Body of pancreas (tissue), 4 donors: Measurements from ENCODE around the gene DHFR2. TPM values are rescaled to one million over a fixed set of nuclear protein-coding genes. Genes with fewer than 3 reads are reported as not detected.

Experiments
- ATAC-seq: fragments of 150-250 bp; one replicate; pipeline ENCODE4 v1.9.1; 2016
- DNase-seq, 4 donors: peaks; one replicate each; pipeline ENCODE4 v3.0.0-alpha.2; 2019
- H3K27ac ChIP-seq, 4 donors: fragments of 200-600 bp; sonication (generic); 1 replicate in 3 of 4; 2 replicates in 1 of 4; pipeline versions ENCODE4 v1.5.1 to v1.6.1; 2016 to 2019; ENCODE audit warnings: mild to moderate bottlenecking in 1 of 4, mixed read lengths in 1 of 4, moderate library complexity in 1 of 4
- H3K27me3 ChIP-seq, 2 donors: fragments of 200-600 bp; sonication (generic); one replicate each; pipeline ENCODE4 v1.6.0; 2016; ENCODE audit warnings: mild to moderate bottlenecking in 1 of 2
- H3K36me3 ChIP-seq, 2 donors: fragments of 200-600 bp; sonication (generic); replicated peaks in 1 of 2; 2 replicates each; pipeline ENCODE4 v1.5.1; 2016; ENCODE audit warnings: low read depth in 2 of 2; ENCODE audit not compliant: insufficient read depth in 1 of 2
- H3K4me1 ChIP-seq: fragments of 200-600 bp; sonication (generic); one replicate; pipeline ENCODE4 v1.6.0; 2016
- H3K4me3 ChIP-seq, 2 donors: fragments of 200-600 bp; sonication (generic); 1 replicate in 1 of 2; 2 replicates in 1 of 2; pipeline ENCODE4 v1.5.1; 2016 to 2019
- H3K9me3 ChIP-seq, 3 donors: fragments of 200-600 bp; sonication (generic); 1 replicate in 2 of 3; 2 replicates in 1 of 3; pipeline ENCODE4 v1.5.1; 2016
- POLR2A ChIP-seq, 3 donors: fragments of 450-650 bp; IDR thresholded peaks; one replicate each; pipeline ENCODE4 v1.6.1; 2016; ENCODE audit warnings: antibody characterized with exemption in 3 of 3, mild to moderate bottlenecking in 2 of 3
- WGBS, 2 donors: methylation state at CpG; one replicate each; pipeline ENCODE4 v1.1.5; 2017; 5-methylcytosine and 5-hydroxymethylcytosine counted together
- intact Hi-C: fragments of 100-400 bp; cut with DNase I; formaldehyde crosslinking; loops from one replicate; pipeline ENCODE4 v1.15.1; 2023
- total RNA-seq, 2 donors: library from RNA; depleted of rRNA; stranded (reverse); fragments of >200 nt; gene quantifications; one replicate each; pipeline ENCODE4 v1.1.0, GENCODE V29; 2016
- TF ChIP-seq, protein P1 (sequence below), 7 experiments: fragments of 450-650 bp in 4 of 7; fragments of 200-600 bp in 3 of 7; sonication (generic) in 3 of 7; IDR thresholded peaks; one replicate each; pipeline ENCODE4 v1.5.1; 2016 to 2019; ENCODE audit warnings: antibody characterized with exemption in 7 of 7

Gene DHFR2
- total RNA-seq, 2 donors from 2014 or later = 2.6 to 6.2 TPM

GRCh38 chr3:94099311-94099710 lies 36.6 kb upstream of the DHFR2 start:
- TF ChIP-seq, protein P1, sequence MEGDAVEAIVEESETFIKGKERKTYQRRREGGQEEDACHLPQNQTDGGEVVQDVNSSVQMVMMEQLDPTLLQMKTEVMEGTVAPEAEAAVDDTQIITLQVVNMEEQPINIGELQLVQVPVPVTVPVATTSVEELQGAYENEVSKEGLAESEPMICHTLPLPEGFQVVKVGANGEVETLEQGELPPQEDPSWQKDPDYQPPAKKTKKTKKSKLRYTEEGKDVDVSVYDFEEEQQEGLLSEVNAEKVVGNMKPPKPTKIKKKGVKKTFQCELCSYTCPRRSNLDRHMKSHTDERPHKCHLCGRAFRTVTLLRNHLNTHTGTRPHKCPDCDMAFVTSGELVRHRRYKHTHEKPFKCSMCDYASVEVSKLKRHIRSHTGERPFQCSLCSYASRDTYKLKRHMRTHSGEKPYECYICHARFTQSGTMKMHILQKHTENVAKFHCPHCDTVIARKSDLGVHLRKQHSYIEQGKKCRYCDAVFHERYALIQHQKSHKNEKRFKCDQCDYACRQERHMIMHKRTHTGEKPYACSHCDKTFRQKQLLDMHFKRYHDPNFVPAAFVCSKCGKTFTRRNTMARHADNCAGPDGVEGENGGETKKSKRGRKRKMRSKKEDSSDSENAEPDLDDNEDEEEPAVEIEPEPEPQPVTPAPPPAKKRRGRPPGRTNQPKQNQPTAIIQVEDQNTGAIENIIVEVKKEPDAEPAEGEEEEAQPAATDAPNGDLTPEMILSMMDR (IDR thresholded peaks at IDR 0.05) = no peak
- no peak for TF ChIP-seq POLR2A (IDR thresholded peaks at IDR 0.05)
- Histone ChIP-seq H3K27me3 (no peaks in the 10 kb centered on the region), H3K36me3 (peaks cover 0 to 7% of the 10 kb centered on the region in 2 donors), H3K9me3 (no peaks in the 10 kb centered on the region), H3K4me3 (no peak overlapping the region), H3K4me1 (no peaks in the 10 kb centered on the region), H3K27ac (no peak overlapping the region)
- ATAC-seq = no peak
- WGBS, 2 donors = 87 to 95% methylated on average over 1 of the region's 1 CpG
- no peak for DNase-seq
- intact Hi-C loops = no loop called here

DNA sequence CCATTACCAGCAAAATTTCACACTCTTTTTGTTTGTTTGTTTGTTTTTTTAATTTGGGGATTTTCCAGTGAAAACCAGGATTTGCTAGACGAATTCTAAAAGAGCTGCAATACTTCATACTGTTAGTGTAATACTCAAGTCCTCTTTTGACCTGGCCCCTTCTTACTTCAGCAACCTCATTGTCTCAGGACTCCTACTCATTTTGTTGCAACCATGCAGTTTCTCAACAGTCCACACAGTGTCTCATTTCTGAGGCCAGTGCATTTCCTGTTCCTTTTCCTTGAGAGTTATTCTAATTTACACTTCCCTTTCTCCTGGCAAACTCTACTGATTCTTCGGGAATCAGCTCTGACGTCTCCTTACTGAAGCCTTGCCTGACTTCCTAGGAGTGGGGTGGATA lies 35.7 kb upstream of the DHFR2 start:
- no peaks in the 10 kb centered on the region for H3K9me3 ChIP-seq
- no peaks in the 10 kb centered on the region for H3K4me1 ChIP-seq
- WGBS, 2 donors = 68 to 76% methylated on average over 3 of the region's 3 CpGs
- no peak for ATAC-seq
- H3K4me3 ChIP-seq = no peak overlapping the region
- no peak for DNase-seq
- no peak for TF ChIP-seq POLR2A (IDR thresholded peaks at IDR 0.05)
- TF ChIP-seq, protein P1 (IDR thresholded peaks at IDR 0.05) = no peak
- no peaks in the 10 kb centered on the region for H3K27me3 ChIP-seq
- H3K36me3 ChIP-seq = peaks cover 0 to 5% of the 10 kb centered on the region in 2 donors
- no peak overlapping the region for H3K27ac ChIP-seq
- intact Hi-C loops = no loop called here

GRCh38 chr3:94095111-94095510 lies 32.4 kb upstream of the DHFR2 start:
- DNase-seq (no peak), ATAC-seq (no peak)
- Histone ChIP-seq H3K9me3 (no peaks in the 10 kb centered on the region), H3K4me1 (no peaks in the 10 kb centered on the region), H3K4me3 (no peak overlapping the region), H3K36me3 (peaks cover 0 to 5% of the 10 kb centered on the region in 2 donors), H3K27ac (no peak overlapping the region), H3K27me3 (no peaks in the 10 kb centered on the region)
- WGBS, 2 donors = 98% methylated on average over 2 of the region's 2 CpGs
- intact Hi-C loops = no loop called here
- TF ChIP-seq, protein P1 (IDR thresholded peaks at IDR 0.05) = no peak
- TF ChIP-seq POLR2A (IDR thresholded peaks at IDR 0.05) = no peak

DNA sequence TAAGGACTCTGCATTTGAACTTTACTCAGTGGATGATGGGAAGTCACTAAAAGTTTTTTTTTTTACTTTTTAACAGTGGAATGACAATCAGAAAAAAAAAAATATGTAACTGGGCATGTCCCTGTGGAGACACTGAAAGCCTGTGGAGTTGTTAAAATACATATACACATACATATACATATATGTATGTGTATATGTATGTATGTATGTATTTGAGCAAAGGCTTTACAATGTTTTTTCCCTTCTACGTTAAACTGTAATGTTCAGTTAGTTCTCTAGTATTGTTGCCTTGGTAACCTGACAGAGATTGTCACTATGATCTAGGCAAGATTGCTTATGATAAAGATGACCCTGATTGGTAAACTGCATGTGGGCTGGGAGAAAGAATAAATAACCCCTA lies 30.4 kb upstream of the DHFR2 start:
- ATAC-seq = no peak
- TF ChIP-seq, protein P1 (IDR thresholded peaks at IDR 0.05) = no peak
- TF ChIP-seq POLR2A (IDR thresholded peaks at IDR 0.05) = no peak

DNA sequence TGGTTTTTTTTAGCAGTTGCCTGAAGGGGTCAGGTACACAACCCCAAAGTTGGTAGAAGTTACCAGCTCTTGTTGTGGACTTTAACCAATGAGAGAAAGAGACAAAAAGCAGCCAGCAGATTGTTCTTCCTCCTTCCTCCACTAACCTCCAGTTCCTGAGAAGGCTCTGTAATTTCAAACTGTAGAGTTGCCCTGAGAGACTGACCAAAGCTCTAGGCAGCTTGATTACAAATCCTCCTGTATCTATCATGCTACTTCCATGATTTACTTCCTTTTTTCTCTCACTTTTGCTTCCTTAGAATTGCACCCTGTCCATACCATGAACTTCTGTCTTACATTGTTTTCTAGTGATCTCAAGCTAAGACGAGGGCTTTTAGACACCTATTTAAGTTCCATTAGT lies 29.4 kb upstream of the DHFR2 start:
- DNase-seq (no peak), ATAC-seq (no peak)
- intact Hi-C loops = no loop called here
- Histone ChIP-seq H3K27me3 (no peaks in the 10 kb centered on the region), H3K36me3 (peaks cover 0 to 5% of the 10 kb centered on the region in 2 donors), H3K27ac (no peak overlapping the region), H3K4me1 (no peaks in the 10 kb centered on the region), H3K9me3 (no peaks in the 10 kb centered on the region), H3K4me3 (no peak overlapping the region)
- TF ChIP-seq POLR2A (IDR thresholded peaks at IDR 0.05) = no peak
- TF ChIP-seq, protein P1 (IDR thresholded peaks at IDR 0.05) = no peak
- 96 to 100% methylated on average over 1 of the region's 1 CpG for WGBS, 2 donors

More for the DNA sequence above, 30.4 kb upstream of the DHFR2 start:
- H3K36me3 ChIP-seq = peaks cover 0 to 5% of the 10 kb centered on the region in 2 donors
- WGBS, 2 donors = 86 to 90% methylated on average over 1 of the region's 1 CpG
- H3K27ac ChIP-seq = no peak overlapping the region
- no peak overlapping the region for H3K4me3 ChIP-seq
- no peaks in the 10 kb centered on the region for H3K4me1 ChIP-seq
- H3K27me3 ChIP-seq = no peaks in the 10 kb centered on the region
- no peak for DNase-seq
- no peaks in the 10 kb centered on the region for H3K9me3 ChIP-seq
- intact Hi-C loops = no loop called here
